UCSD-AML1 (cell line): Measurements from ENCODE around the gene ZNF771.

ENCODE experiments used
- DNase-seq: peaks from one replicate; lab custom pipeline; 2025; ENCODE audit not compliant: unreplicated experiment; lab: John Stamatoyannopoulos, UW

The ZNF771 gene

GRCh38 chr16:30397776-30398660, 9.4 kb upstream of the ZNF771 start:
- DNase-seq, result no peak

GRCh38 chr16:30398661-30399434, 8.6 kb upstream of the ZNF771 start:
- no peak for DNase-seq

- no peak for DNase-seq
These were observed 7.8 kb upstream of the ZNF771 start for GRCh38 chr16:30399435-30400186.

- no peak for DNase-seq
These were observed 5.5 kb upstream of the ZNF771 start for GRCh38 chr16:30401768-30402425.

- no peak for DNase-seq
These were observed 658 bp upstream of the ZNF771 start for GRCh38 chr16:30406795-30407101.

GRCh38 chr16:30407804-30408534, 563 bp downstream of the ZNF771 start:
- no peak for DNase-seq

GRCh38 chr16:30409125-30410060, 2.0 kb downstream of the ZNF771 start:
- DNase-seq, result peak; percentile 89

GRCh38 chr16:30413112-30413806, 5.9 kb downstream of the ZNF771 start:
- DNase-seq, result no peak

GRCh38 chr16:30414159-30414558, 6.8 kb downstream of the ZNF771 start:
- no peak for DNase-seq

- no peak for DNase-seq
These were observed 8.7 kb downstream of the ZNF771 start for GRCh38 chr16:30416047-30416603.

- no peak for DNase-seq
These were observed 9.5 kb downstream of the ZNF771 start for GRCh38 chr16:30416624-30417528.

GRCh38 chr16:30417529-30418349, 10.3 kb downstream of the ZNF771 start:
- no peak for DNase-seq

GRCh38 chr16:30418350-30419181, 11.2 kb downstream of the ZNF771 start:
- DNase-seq, result no peak

GRCh38 chr16:30421010-30421409, 13.6 kb downstream of the ZNF771 start:
- DNase-seq, result no peak

GRCh38 chr16:30428055-30428454, 20.6 kb downstream of the ZNF771 start:
- no peak for DNase-seq

GRCh38 chr16:30429418-30429677, 21.9 kb downstream of the ZNF771 start:
- DNase-seq, result no peak
